MCF 10A (cell line): ENCODE measurements around the gene ITGB7. TPM values are rescaled to one million over a fixed set of nuclear protein-coding genes. Genes with fewer than 3 reads are reported as not detected.

Experiments used
- BruUV-seq: library from RNA; stranded (reverse); fragments of 400-500 nt; replicated peaks from 2 replicates; lab custom pipeline; 2021; lab: Mats Ljungman, UMichigan
- CTCF ChIA-PET: fragments of 300-600 bp; sonication (Branson Sonifier 250); formaldehyde crosslinking; extraction: SDS; loops from one replicate; lab custom pipeline; 2021; ENCODE audit warnings: antibody characterized with exemption, inconsistent platforms; lab: Yijun Ruan, JAX
- POLR2A ChIA-PET: fragments of 300-600, 350-650 bp; sonication (Branson Sonifier 250); formaldehyde crosslinking; extraction: SDS; loops from one replicate; lab custom pipeline; 2020; ENCODE audit warnings: antibody characterized with exemption, inconsistent platforms; lab: Yijun Ruan, JAX
- DNase-seq: peaks from one replicate; pipeline ENCODE4 v3.0.0-alpha.2; 2018; ENCODE audit not compliant: unreplicated experiment
- H3K27ac Mint-ChIP-seq: one replicate; pipeline ENCODE4 v1.8.0; 2022; ENCODE audit warnings: mild to moderate bottlenecking, low read depth, mixed read lengths; ENCODE audit not compliant: unreplicated experiment
- H3K27me3 Mint-ChIP-seq: one replicate; pipeline ENCODE4 v1.8.0; 2022; ENCODE audit warnings: mixed read lengths; ENCODE audit not compliant: insufficient read depth, unreplicated experiment
- H3K36me3 Mint-ChIP-seq: one replicate; pipeline ENCODE4 v1.8.0; 2022; ENCODE audit warnings: mild to moderate bottlenecking, moderate library complexity, mixed read lengths; ENCODE audit not compliant: insufficient read depth, unreplicated experiment
- H3K4me1 Mint-ChIP-seq: one replicate; pipeline ENCODE4 v1.8.0; 2022; ENCODE audit warnings: mixed read lengths; ENCODE audit not compliant: insufficient read depth, unreplicated experiment
- H3K4me3 Mint-ChIP-seq: one replicate; pipeline ENCODE4 v1.8.0; 2022; ENCODE audit warnings: mild to moderate bottlenecking, moderate library complexity, mixed read lengths; ENCODE audit not compliant: unreplicated experiment
- H3K9me3 Mint-ChIP-seq: one replicate; pipeline ENCODE4 v1.8.0; 2022; ENCODE audit warnings: mixed read lengths; ENCODE audit not compliant: unreplicated experiment
- intact Hi-C: fragments of 100-400 bp; cut with micrococcal nuclease; formaldehyde crosslinking; loops from 2 replicates; pipeline ENCODE4 v1.14.1; 2022
- total RNA-seq: library from RNA; stranded (reverse); gene quantifications from 2 replicates; pipeline ENCODE4 v1.2.3, GENCODE V29; 2022
- TF ChIP-seq, protein P1 (sequence below): fragments of 200-600 bp; IDR thresholded peaks from one replicate; pipeline ENCODE4 v1.8.0; 2022; ENCODE audit warnings: antibody characterized with exemption, mild to moderate bottlenecking; ENCODE audit not compliant: unreplicated experiment

ITGB7 gene
- total RNA-seq, 1 experiment from 2014 or later = 1.0 TPM

DNA sequence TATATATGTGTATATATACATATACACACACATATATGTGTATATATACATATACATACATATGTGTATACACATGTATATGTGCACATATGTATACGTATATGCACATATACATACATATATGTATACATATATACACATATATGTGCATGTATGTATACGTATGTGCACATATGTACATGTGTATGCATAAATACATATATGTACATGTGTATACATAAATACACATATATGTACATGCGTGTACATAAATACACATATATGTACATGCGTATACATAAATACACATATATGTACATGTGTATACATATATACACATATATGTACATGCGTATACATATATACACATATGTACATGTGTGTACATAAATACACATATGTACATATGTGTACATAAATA lies 59.9 kb downstream of the ITGB7 start:
- Mint-ChIP-seq H3K36me3 (peaks cover 7% of the 10 kb centered on the region), H3K9me3 (no peaks in the 10 kb centered on the region), H3K4me3 (no peak overlapping the region), H3K27me3 (no peaks in the 10 kb centered on the region), H3K27ac (no peak overlapping the region), H3K4me1 (peaks cover 6% of the 10 kb centered on the region)
- intact Hi-C loops = no loop called here
- TF ChIP-seq, protein P1, sequence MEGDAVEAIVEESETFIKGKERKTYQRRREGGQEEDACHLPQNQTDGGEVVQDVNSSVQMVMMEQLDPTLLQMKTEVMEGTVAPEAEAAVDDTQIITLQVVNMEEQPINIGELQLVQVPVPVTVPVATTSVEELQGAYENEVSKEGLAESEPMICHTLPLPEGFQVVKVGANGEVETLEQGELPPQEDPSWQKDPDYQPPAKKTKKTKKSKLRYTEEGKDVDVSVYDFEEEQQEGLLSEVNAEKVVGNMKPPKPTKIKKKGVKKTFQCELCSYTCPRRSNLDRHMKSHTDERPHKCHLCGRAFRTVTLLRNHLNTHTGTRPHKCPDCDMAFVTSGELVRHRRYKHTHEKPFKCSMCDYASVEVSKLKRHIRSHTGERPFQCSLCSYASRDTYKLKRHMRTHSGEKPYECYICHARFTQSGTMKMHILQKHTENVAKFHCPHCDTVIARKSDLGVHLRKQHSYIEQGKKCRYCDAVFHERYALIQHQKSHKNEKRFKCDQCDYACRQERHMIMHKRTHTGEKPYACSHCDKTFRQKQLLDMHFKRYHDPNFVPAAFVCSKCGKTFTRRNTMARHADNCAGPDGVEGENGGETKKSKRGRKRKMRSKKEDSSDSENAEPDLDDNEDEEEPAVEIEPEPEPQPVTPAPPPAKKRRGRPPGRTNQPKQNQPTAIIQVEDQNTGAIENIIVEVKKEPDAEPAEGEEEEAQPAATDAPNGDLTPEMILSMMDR = no peak
- no TSS peak for BruUV-seq
- ChIA-PET POLR2A (no interaction called here), CTCF (interaction anchor here (0.6 to 1.2 kb wide), 5 partner anchors 12 to 975 kb away, joined by 3 to 4 read pairs (median 3); no protein-coding TSS in a partner anchor)
- no peak for DNase-seq

DNA sequence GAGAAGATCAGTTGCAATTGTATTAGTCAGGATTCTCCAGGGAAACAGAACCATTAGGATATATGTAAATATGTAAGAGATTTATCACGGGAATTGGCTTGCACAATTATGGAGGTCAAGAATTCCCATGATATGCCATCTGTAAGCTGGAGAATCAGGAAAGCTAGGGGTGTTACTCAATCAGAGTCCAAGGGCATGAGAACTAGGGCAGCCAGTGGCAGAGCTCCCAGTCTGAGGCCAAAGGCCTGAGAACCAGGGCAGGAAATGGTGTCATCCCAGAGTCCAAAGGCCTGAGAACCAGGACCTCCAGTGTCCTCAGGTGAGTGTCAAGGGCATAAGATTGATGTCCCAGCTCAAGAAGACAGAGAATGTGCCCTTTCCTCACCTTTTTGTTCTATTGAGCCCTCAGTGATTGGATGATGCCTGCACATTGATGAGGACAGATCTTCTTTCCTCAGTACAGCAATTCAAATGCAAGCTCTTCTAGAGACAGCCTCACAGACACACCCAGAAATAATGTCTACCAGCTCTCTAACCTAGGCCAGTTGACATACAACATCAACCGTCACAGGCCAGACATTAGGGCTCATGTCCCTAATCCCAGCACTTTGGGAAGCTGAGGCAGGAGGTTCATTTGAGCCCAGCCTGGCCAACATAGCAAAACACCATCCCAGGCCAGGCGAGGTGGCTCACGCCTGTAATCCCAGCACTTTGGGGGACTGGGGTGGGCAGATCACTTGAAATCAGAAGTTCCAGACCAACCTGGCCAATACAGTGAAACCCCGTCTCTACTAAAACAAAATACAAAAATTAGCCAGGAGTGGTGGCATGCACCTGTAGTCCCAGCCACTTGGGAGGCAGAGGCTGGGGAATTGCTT lies 61.4 kb downstream of the ITGB7 start:
- Mint-ChIP-seq H3K27me3 (no peaks in the 10 kb centered on the region), H3K36me3 (peaks cover 7% of the 10 kb centered on the region), H3K4me3 (no peak overlapping the region), H3K27ac (no peak overlapping the region), H3K4me1 (peaks cover 6% of the 10 kb centered on the region), H3K9me3 (no peaks in the 10 kb centered on the region)
- no TSS peak for BruUV-seq
- TF ChIP-seq, protein P1 = no peak
- POLR2A ChIA-PET = interaction anchor here (0.7 kb wide), 1 partner anchor 176 kb away, joined by 3 read pairs; no protein-coding TSS in a partner anchor
- peak; percentile 73 for DNase-seq
- intact Hi-C loops = no loop called here
- CTCF ChIA-PET = interaction anchor here (0.6 to 2.4 kb wide), 3 partner anchors 14 to 649 kb away, joined by 3 to 8 read pairs (median 4); no protein-coding TSS in a partner anchor

DNA sequence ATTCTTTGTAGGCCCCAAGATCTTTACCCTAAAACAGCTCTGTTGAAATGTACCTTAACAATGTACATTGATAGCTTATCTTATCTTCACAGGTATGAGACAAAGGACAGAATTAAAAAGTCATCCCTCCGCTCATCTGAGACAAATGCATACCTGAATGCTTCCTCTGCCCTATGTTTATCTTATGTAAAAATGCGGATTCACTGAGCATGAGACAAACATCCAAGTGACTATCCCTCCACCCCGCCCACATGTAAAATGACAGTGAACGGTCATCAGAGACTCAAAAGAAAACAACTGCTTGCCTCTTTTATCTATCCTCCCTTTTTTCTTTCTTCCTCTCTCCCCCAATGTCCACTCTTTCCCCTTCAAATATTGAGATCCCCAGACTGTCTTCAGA lies 63.7 kb downstream of the ITGB7 start:
- intact Hi-C loops = no loop called here
- POLR2A ChIA-PET = interaction anchor here (0.7 kb wide), 1 partner anchor 15 kb away, joined by 4 read pairs; no protein-coding TSS in a partner anchor
- H3K27me3 Mint-ChIP-seq = no peaks in the 10 kb centered on the region
- TF ChIP-seq, protein P1 = no peak
- CTCF ChIA-PET = interaction anchor here (0.5 to 0.7 kb wide), 2 partner anchors 19 to 23 kb away, joined by 4 read pairs; no protein-coding TSS in a partner anchor
- H3K9me3 Mint-ChIP-seq = no peaks in the 10 kb centered on the region
- DNase-seq = no peak
- H3K36me3 Mint-ChIP-seq = peaks cover 7% of the 10 kb centered on the region
- H3K27ac Mint-ChIP-seq = no peak overlapping the region
- no TSS peak for BruUV-seq
- peaks cover 6% of the 10 kb centered on the region for H3K4me1 Mint-ChIP-seq
- H3K4me3 Mint-ChIP-seq = no peak overlapping the region

Other genes starting within 250 kb of the ITGB7 start
- 580 and 658 TPM in 2 replicates for gene EIF4B, start 200.8 kb downstream of the ITGB7 start, total RNA-seq
- 22.3 and 26.3 TPM in 2 replicates for gene TNS2, start 157.2 kb downstream of the ITGB7 start, total RNA-seq
- 35.2 and 39.9 TPM in 2 replicates for gene SPRYD3, start 127.9 kb downstream of the ITGB7 start, total RNA-seq
- gene IGFBP6, start 109.6 kb downstream of the ITGB7 start, total RNA-seq = 6.4 and 12.0 TPM in 2 replicates
- gene SOAT2, start 103.8 kb downstream of the ITGB7 start, total RNA-seq = not detected in 2 replicates
- 34.9 and 36.2 TPM in 2 replicates for gene ZNF740, start 26.5 kb downstream of the ITGB7 start, total RNA-seq
- 22.7 and 30.8 TPM in 2 replicates for gene CSAD, start 26.3 kb downstream of the ITGB7 start, total RNA-seq
- 30.9 and 43.7 TPM in 2 replicates for gene RARG, start 25.0 kb upstream of the ITGB7 start, total RNA-seq
- gene ESPL1, start 61.0 kb upstream of the ITGB7 start, total RNA-seq = 9.8 and 12.1 TPM in 2 replicates
- 205 and 229 TPM in 2 replicates for gene PFDN5, start 88.3 kb upstream of the ITGB7 start, total RNA-seq
- 79.8 and 80.9 TPM in 2 replicates for gene MYG1, start 92.4 kb upstream of the ITGB7 start, total RNA-seq
- 52.7 and 60.5 TPM in 2 replicates for gene AAAS, start 114.4 kb upstream of the ITGB7 start, total RNA-seq
- gene SP7, start 129.1 kb upstream of the ITGB7 start, total RNA-seq = not detected in 2 replicates
- 72.9 and 76.6 TPM in 2 replicates for gene SP1, start 172.9 kb upstream of the ITGB7 start, total RNA-seq
- gene AMHR2, start 216.6 kb upstream of the ITGB7 start, total RNA-seq = not detected in 2 replicates
- 147 and 173 TPM in 2 replicates for gene PRR13, start 234.5 kb upstream of the ITGB7 start, total RNA-seq
- gene PCBP2, start 244.9 kb upstream of the ITGB7 start, total RNA-seq = 994 and 1,037 TPM in 2 replicates